H1 (cell line): ENCODE measurements around the gene LPP. TPM values are rescaled to one million over a fixed set of nuclear protein-coding genes. Genes with fewer than 3 reads are reported as not detected.

Experiments
- CTCF ChIA-PET: fragments of 300-600 bp; sonication (Branson Sonifier 250); formaldehyde crosslinking; loops from one replicate; lab custom pipeline; 2021; ENCODE audit not compliant: partially characterized antibody; lab: Charles Lee
- POLR2A ChIA-PET: fragments of 300-600 bp; sonication (Branson Sonifier 250); formaldehyde crosslinking; loops from one replicate; lab custom pipeline; 2021; ENCODE audit warnings: inconsistent platforms; ENCODE audit not compliant: partially characterized antibody; lab: Charles Lee
- DNase-seq, 2 experiments: peaks; one replicate each; pipeline versions ENCODE4 v3.0.0 to v3.0.0-alpha.2; 2010 to 2022; ENCODE audit warnings: low spot score in 2 of 2, low read depth in 1 of 2, mixed read lengths in 1 of 2
- FAIRE-seq: peaks from 2 replicates; lab custom pipeline; 2011; peaks lifted over from hg19 to GRCh38; lab: Jason Lieb, UNC
- H2AFZ ChIP-seq: 2 replicates; pipeline ENCODE4 v1.8.1; 2012; ENCODE audit warnings: low read length, inconsistent platforms
- H2AK5ac ChIP-seq: 2 replicates; pipeline ENCODE4 v1.6.1; 2013; ENCODE audit warnings: low read depth, low read length
- H2BK120ac ChIP-seq: replicated peaks from 2 replicates; pipeline ENCODE3; 2013; ENCODE audit warnings: low read depth, low read length, inconsistent platforms
- H2BK12ac ChIP-seq: 2 replicates; pipeline ENCODE4 v1.6.1; 2013; ENCODE audit warnings: low read depth, low read length
- H2BK15ac ChIP-seq: 2 replicates; pipeline ENCODE4 v1.6.1; 2013; ENCODE audit warnings: low read length
- H2BK20ac ChIP-seq: 2 replicates; pipeline ENCODE4 v1.6.1; 2013; ENCODE audit warnings: low read length
- H2BK5ac ChIP-seq: 2 replicates; pipeline ENCODE4 v1.6.1; 2013; ENCODE audit warnings: low read depth, low read length
- H3K14ac ChIP-seq: 2 replicates; pipeline ENCODE4 v1.6.1; 2013; ENCODE audit warnings: inconsistent platforms; ENCODE audit not compliant: insufficient read length
- H3K18ac ChIP-seq: 2 replicates; pipeline ENCODE4 v1.6.1; 2013; ENCODE audit warnings: low read length; ENCODE audit errors: extremely low read depth
- H3K23ac ChIP-seq: 2 replicates; pipeline ENCODE4 v1.6.1; 2013; ENCODE audit warnings: inconsistent platforms; ENCODE audit not compliant: insufficient read length
- H3K23me2 ChIP-seq: 2 replicates; pipeline ENCODE4 v1.6.1; 2013; ENCODE audit warnings: low read depth, low read length
- H3K27ac ChIP-seq: 2 replicates; pipeline ENCODE4 v1.6.1; 2011; ENCODE audit warnings: low read depth, low read length, inconsistent platforms
- H3K27me3 ChIP-seq, 4 experiments: replicated peaks in 1 of 4; 1 replicate in 1 of 4; 2 replicates in 3 of 4; pipeline versions ENCODE4 v1.6.1 to v1.8.1; 2011 to 2013; ENCODE audit warnings: low read length in 3 of 4, mild to moderate bottlenecking in 3 of 4, inconsistent platforms in 2 of 4, mixed read lengths in 2 of 4, moderate library complexity in 1 of 4; ENCODE audit not compliant: control insufficient read depth in 3 of 4, insufficient read depth in 3 of 4; ENCODE audit errors: extremely low read depth in 1 of 4
- H3K36me3 ChIP-seq, 4 experiments: 2 replicates each; pipeline versions ENCODE4 v1.6.1 to v1.8.1; 2011 to 2013; ENCODE audit warnings: mild to moderate bottlenecking in 4 of 4, low read length in 3 of 4, moderate library complexity in 2 of 4, control low read depth in 1 of 4, inconsistent platforms in 1 of 4; ENCODE audit not compliant: insufficient read depth in 4 of 4, control insufficient read depth in 2 of 4
- H3K4ac ChIP-seq: replicated peaks from 2 replicates; pipeline ENCODE3; 2013; ENCODE audit warnings: low read length, low read depth, mixed read lengths, inconsistent platforms; ENCODE audit not compliant: insufficient read length
- H3K4me1 ChIP-seq, 4 experiments: replicated peaks in 1 of 4; 1 replicate in 1 of 4; 2 replicates in 3 of 4; pipeline versions ENCODE4 v1.6.1 to v1.8.1; 2011 to 2013; ENCODE audit warnings: low read length in 3 of 4, inconsistent platforms in 2 of 4, mixed read lengths in 1 of 4; ENCODE audit not compliant: insufficient read depth in 4 of 4, control insufficient read depth in 3 of 4
- H3K4me2 ChIP-seq, 2 experiments: 2 replicates each; pipeline versions ENCODE4 v1.6.1 to v1.8.1; 2011 to 2013; ENCODE audit warnings: low read depth in 2 of 2, low read length in 2 of 2, control low read depth in 1 of 2, inconsistent platforms in 1 of 2, mild to moderate bottlenecking in 1 of 2; ENCODE audit not compliant: insufficient read depth in 1 of 2
- H3K4me3 ChIP-seq, 4 experiments: fragments of 200-600, 300-600 bp in 1 of 4; sonication (generic), shearing (Covaris generic), sonication (Bioruptor Twin) in 1 of 4; 2 replicates each; pipeline versions ENCODE4 v1.5.1 to v1.8.1; 2011 to 2016; ENCODE audit warnings: low read length in 4 of 4, low read depth in 3 of 4, control low read depth in 2 of 4, inconsistent platforms in 2 of 4, mild to moderate bottlenecking in 2 of 4, mixed read lengths in 1 of 4, moderate library complexity in 1 of 4; ENCODE audit not compliant: insufficient read depth in 2 of 4; ENCODE audit errors: extremely low read depth in 1 of 4
- H3K56ac ChIP-seq: replicated peaks from 2 replicates; pipeline ENCODE3; 2013; ENCODE audit warnings: low read depth, mild to moderate bottlenecking, mixed read lengths, low read length, inconsistent platforms; ENCODE audit not compliant: insufficient read length
- H3K79me1 ChIP-seq: 2 replicates; pipeline ENCODE4 v1.6.1; 2013; ENCODE audit warnings: low read depth, low read length, control low read depth
- H3K79me2 ChIP-seq, 2 experiments: 2 replicates each; pipeline versions ENCODE4 v1.6.1 to v1.8.1; 2012 to 2013; ENCODE audit warnings: low read length in 2 of 2, mild to moderate bottlenecking in 2 of 2, inconsistent platforms in 1 of 2; ENCODE audit not compliant: insufficient read depth in 2 of 2, control insufficient read depth in 1 of 2
- H3K9ac ChIP-seq, 4 experiments: replicated peaks in 1 of 4; 1 replicate in 1 of 4; 2 replicates in 3 of 4; pipeline versions ENCODE4 v1.6.1 to v1.8.1; 2011 to 2013; ENCODE audit warnings: low read depth in 3 of 4, low read length in 3 of 4, control low read depth in 2 of 4, mild to moderate bottlenecking in 2 of 4, moderate library complexity in 2 of 4, inconsistent platforms in 1 of 4; ENCODE audit errors: extremely low read depth in 1 of 4
- H3K9me3 ChIP-seq, 2 experiments: 2 replicates each; pipeline versions ENCODE4 v1.6.1 to v1.8.1; 2012 to 2013; ENCODE audit warnings: mild to moderate bottlenecking in 2 of 2, moderate library complexity in 2 of 2, control low read depth in 1 of 2, inconsistent platforms in 1 of 2, low read depth in 1 of 2, low read length in 1 of 2, mixed read lengths in 1 of 2; ENCODE audit not compliant: insufficient read depth in 2 of 2
- H4K20me1 ChIP-seq, 2 experiments: replicated peaks in 1 of 2; 2 replicates each; pipeline versions ENCODE3 to v1.8.1; 2011 to 2013; ENCODE audit warnings: inconsistent platforms in 2 of 2, low read length in 2 of 2, mild to moderate bottlenecking in 1 of 2; ENCODE audit not compliant: insufficient read depth in 2 of 2, control insufficient read depth in 1 of 2
- H4K5ac ChIP-seq: 2 replicates; pipeline ENCODE4 v1.6.1; 2013; ENCODE audit warnings: low read length, low read depth, mixed read lengths, inconsistent platforms; ENCODE audit not compliant: insufficient read length
- H4K8ac ChIP-seq: 2 replicates; pipeline ENCODE4 v1.8.0; 2013; ENCODE audit warnings: mild to moderate bottlenecking, moderate library complexity, low read length, inconsistent platforms; ENCODE audit not compliant: insufficient read depth; ENCODE audit errors: extremely low read depth
- H4K91ac ChIP-seq: replicated peaks from 2 replicates; pipeline ENCODE3; 2013; ENCODE audit warnings: low read length, mixed read lengths, inconsistent platforms; ENCODE audit not compliant: insufficient read length
- CTBP2 ChIP-seq: IDR thresholded peaks from 2 replicates; pipeline ENCODE4 v1.7.0; 2011; ENCODE audit warnings: borderline replicate concordance, mild to moderate bottlenecking, moderate library complexity, mixed read lengths, low read length; ENCODE audit not compliant: insufficient read depth, insufficient read length
- CTCF ChIP-seq, 3 experiments: IDR thresholded peaks; 1 replicate in 2 of 3; 2 replicates in 1 of 3; pipeline versions ENCODE4 v1.5.1 to v1.6.1; 2011; ENCODE audit warnings: low read length in 3 of 3, mild to moderate bottlenecking in 3 of 3, inconsistent platforms in 2 of 3, low read depth in 1 of 3, moderate library complexity in 1 of 3; ENCODE audit not compliant: insufficient read depth in 1 of 3; ENCODE audit errors: control extremely low read depth in 1 of 3
- GTF2F1 ChIP-seq: IDR thresholded peaks from 2 replicates; pipeline ENCODE4 v1.6.1; 2012; ENCODE audit warnings: low read depth, low read length, improper control_type of control experiment, borderline replicate concordance
- KDM4A ChIP-seq: IDR thresholded peaks from one replicate; pipeline ENCODE4 v1.7.1; 2012; ENCODE audit warnings: low read depth, mild to moderate bottlenecking, moderate library complexity, low read length, inconsistent platforms; ENCODE audit not compliant: severe bottlenecking
- TCF12 ChIP-seq: IDR thresholded peaks from 2 replicates; pipeline ENCODE4 v1.6.1; 2011; ENCODE audit warnings: low read depth, mild to moderate bottlenecking, low read length
- TEAD4 ChIP-seq: IDR thresholded peaks from 2 replicates; pipeline ENCODE4 v1.6.1; 2012; ENCODE audit warnings: low read depth, low read length, inconsistent platforms, mixed read lengths
- ZNF274 ChIP-seq: IDR thresholded peaks from 2 replicates; pipeline ENCODE4 v1.7.0; 2012; ENCODE audit warnings: low read length, borderline replicate concordance; ENCODE audit errors: extremely low read depth
- WGBS, 2 experiments: shearing (Covaris generic) in 1 of 2; methylation state at CpG; one replicate each; pipeline versions ENCODE4 v1.1.6 to v1.1.7; 2013 to 2015; ENCODE audit warnings: low lambda C conversion rate in 2 of 2, mixed read lengths in 2 of 2, inconsistent platforms in 1 of 2, low coverage in 1 of 2, missing lambda C conversion rate in 1 of 2; ENCODE audit not compliant: insufficient replicate concordance in 2 of 2, insufficient coverage in 1 of 2, insufficient read length in 1 of 2; ENCODE audit errors: extremely low coverage in 1 of 2, missing lambda C conversion rate in 1 of 2; 5-methylcytosine and 5-hydroxymethylcytosine counted together
- polyA plus RNA-seq, 7 experiments: library from polyadenylated mRNA; depleted of rRNA in 3 of 7; stranded (reverse) in 5 of 7; unstranded in 2 of 7; fragments of >200 nt in 5 of 7; fragments of 200-250 nt in 2 of 7; gene quantifications; 1 replicate in 5 of 7; 2 replicates in 1 of 7; 4 replicates in 1 of 7; pipeline versions ENCODE4 v1.2.1 to v1.2.3, GENCODE V29; 2011 to 2013; ENCODE audit warnings: missing spikeins in 2 of 7, mixed read lengths in 2 of 7
- total RNA-seq: library from RNA; stranded (reverse); fragmentation: NEBNext Ultra II Directional; extraction: Animal tissue kit (Norgen Biotek cat#: 25700); gene quantifications from 2 replicates; pipeline ENCODE4 v1.2.1, GENCODE V29; 2021

Gene LPP
- total and polyA plus RNA-seq, 2 of the 8 experiments (the other 6 are each of a cell fraction or from before 2014, with no cell fraction given), result 10.0 to 53.3 TPM

DNA sequence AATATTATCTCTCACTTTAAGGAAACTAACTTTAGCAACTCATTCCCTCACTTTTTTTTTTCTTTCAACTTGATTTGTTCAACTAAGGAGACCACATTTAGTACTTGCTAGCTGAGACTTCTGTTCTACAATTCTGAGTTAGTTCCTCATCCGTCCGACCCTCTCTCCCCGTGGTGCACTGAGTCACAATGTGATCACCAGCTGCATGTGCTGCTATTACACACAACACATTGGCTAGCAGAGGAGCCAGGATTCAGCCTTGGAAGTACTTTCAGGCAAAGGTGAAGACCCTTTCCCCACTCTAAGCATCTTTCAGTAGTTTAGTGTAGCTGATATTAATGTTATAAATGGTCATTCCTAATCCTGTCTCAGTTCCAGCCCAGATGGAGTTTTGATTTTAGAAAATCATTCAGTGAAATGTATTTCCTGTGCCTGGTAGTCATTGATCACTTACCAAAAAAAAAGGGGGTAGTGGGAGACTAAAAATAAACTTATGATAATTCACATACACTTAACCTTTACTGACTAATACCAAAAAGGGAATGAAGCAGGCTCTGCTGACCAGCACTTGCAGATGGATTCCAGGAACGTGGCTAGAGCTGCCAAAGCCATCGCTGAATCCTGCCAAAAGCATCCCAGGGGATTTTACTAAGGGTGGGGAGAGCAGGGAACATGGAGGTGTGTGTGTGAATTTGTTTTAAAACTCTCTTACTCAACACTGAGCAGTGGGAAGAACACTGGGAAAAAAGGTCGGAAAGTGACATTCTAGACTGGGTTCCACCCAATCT, 424.8 kb downstream of the LPP start:
- Histone ChIP-seq H3K4ac (no peak overlapping the region), H2BK120ac (no peak overlapping the region), H4K91ac (no peak overlapping the region), H3K9me3 (no peaks in the 10 kb centered on the region), H3K4me1 (no peaks in the 10 kb centered on the region), H3K23me2 (no peaks in the 10 kb centered on the region; the same call in 1 of the 2 replicates), H3K36me3 (no peaks in the 10 kb centered on the region), H3K79me2 (no peaks in the 10 kb centered on the region), H3K56ac (no peak overlapping the region), H3K79me1 (no peaks in the 10 kb centered on the region), H2BK5ac (no peak overlapping the region), H4K8ac (no peak overlapping the region), H3K4me2 (no peak overlapping the region), H4K20me1 (no peaks in the 10 kb centered on the region), H2BK12ac (no peak overlapping the region), H2BK15ac (no peak overlapping the region), H3K14ac (no peak overlapping the region), H3K18ac (no peak overlapping the region), H2AFZ (no peak overlapping the region), H4K5ac (no peak overlapping the region), H3K27ac (no peak overlapping the region), H3K4me3 (no peak overlapping the region), H3K23ac (no peak overlapping the region), H3K27me3 (no peaks in the 10 kb centered on the region), H2AK5ac (no peak overlapping the region), H3K9ac (no peak overlapping the region), H2BK20ac (no peak overlapping the region)
- no peak for FAIRE-seq
- no peak for DNase-seq
- WGBS, 2 experiments, result 96% methylated on average over 6 of the region's 6 CpGs; no CpG with 5 or more reads in 1 of the 2 experiments
- CTCF ChIA-PET, result interaction anchor here (0.7 to 1.0 kb wide), 2 partner anchors 840 to 1218 kb away, joined by 3 read pairs; no protein-coding TSS in a partner anchor
- POLR2A ChIA-PET, result no interaction called here
- TF ChIP-seq GTF2F1 (no peak), KDM4A (no peak), ZNF274 (no peak), CTCF (IDR thresholded peaks at IDR 0.05; ENCODE audit: control extremely low read depth in 1 of 3, insufficient read depth in 1 of 3, low read depth in 1 of 3, low read length in 3 of 3) (no peak), TEAD4 (no peak), CTBP2 (no peak), TCF12 (no peak)
